T-cell (primary cell): Measurements from ENCODE around the gene TNFSF18. TPM values are rescaled to one million over a fixed set of nuclear protein-coding genes. Genes with fewer than 3 reads are reported as not detected.

Experiments used
- ATAC-seq, 4 experiments: fragments of 200-7000 bp in 3 of 4; fragments of 150-1000 bp in 1 of 4; cut with Tn5 transposase; replicated peaks in 1 of 4; 1 replicate in 3 of 4; 2 replicates in 1 of 4; pipeline ENCODE4 v1.10.0; 2021; ENCODE audit warnings: moderate library complexity in 3 of 4, mild to moderate bottlenecking in 2 of 4, moderate number of reproducible peaks in 1 of 4
- CTCF ChIA-PET, 2 donors: fragments of 300-600 bp; sonication (Branson Sonifier 250); formaldehyde crosslinking; loops; one replicate each; lab custom pipeline; 2022; ENCODE audit warnings: antibody characterized with exemption in 2 of 2; lab: Charles Lee
- POLR2A ChIA-PET, 2 donors: fragments of 300-600 bp; sonication (Branson Sonifier 250); formaldehyde crosslinking; loops; one replicate each; lab custom pipeline; 2022; ENCODE audit warnings: antibody characterized with exemption in 2 of 2; lab: Charles Lee
- DNase-seq, 35 experiments: peaks; one replicate each; pipeline versions ENCODE4 v3.0.0 to v3.0.0-alpha.2; 2013 to 2023
- H3K27ac ChIP-seq: one replicate; pipeline ENCODE4 v1.5.1; 2013; ENCODE audit warnings: low read length
- H3K27me3 ChIP-seq, 2 experiments: replicated peaks in 1 of 2; 1 replicate in 1 of 2; 2 replicates in 1 of 2; pipeline versions ENCODE4 v1.6.1 to v1.7.0; 2013; ENCODE audit warnings: low read length in 1 of 2, mixed read lengths in 1 of 2; ENCODE audit not compliant: control insufficient read depth in 2 of 2, insufficient read depth in 2 of 2; ENCODE audit errors: extremely low read depth in 1 of 2
- H3K36me3 ChIP-seq, 2 donors: 1 replicate in 1 of 2; 2 replicates in 1 of 2; pipeline versions ENCODE4 v1.6.1 to v1.7.0; 2013; ENCODE audit warnings: low read length in 1 of 2; ENCODE audit not compliant: control insufficient read depth in 2 of 2, insufficient read depth in 1 of 2; ENCODE audit errors: extremely low read depth in 1 of 2
- H3K4me1 ChIP-seq, 2 experiments: 1 replicate in 1 of 2; 2 replicates in 1 of 2; pipeline versions ENCODE4 v1.6.1 to v1.7.0; 2013; ENCODE audit warnings: low read length in 2 of 2, mixed read lengths in 1 of 2; ENCODE audit not compliant: insufficient read depth in 2 of 2, control insufficient read depth in 1 of 2; ENCODE audit errors: extremely low read depth in 1 of 2
- H3K4me3 ChIP-seq, 2 donors: 1 replicate in 1 of 2; 2 replicates in 1 of 2; pipeline versions ENCODE4 v1.5.1 to v1.7.0; 2013; ENCODE audit warnings: mild to moderate bottlenecking in 2 of 2, low read length in 1 of 2, moderate library complexity in 1 of 2; ENCODE audit not compliant: control insufficient read depth in 1 of 2; ENCODE audit errors: extremely low read depth in 1 of 2
- H3K9me3 ChIP-seq: 2 replicates; pipeline ENCODE4 v1.7.0; 2013
- H3K27ac Mint-ChIP-seq, 2 donors: one replicate each; pipeline ENCODE4 v1.8.0; 2020 to 2021; ENCODE audit warnings: mild to moderate bottlenecking in 2 of 2, mixed read lengths in 2 of 2
- H3K27me3 Mint-ChIP-seq, 2 donors: one replicate each; pipeline ENCODE4 v1.8.0; 2021 to 2022; ENCODE audit warnings: mixed read lengths in 2 of 2
- H3K36me3 Mint-ChIP-seq: one replicate; pipeline ENCODE4 v1.8.0; 2021; ENCODE audit warnings: mixed read lengths
- H3K4me1 Mint-ChIP-seq, 3 donors: one replicate each; pipeline ENCODE4 v1.8.0; 2020 to 2022; ENCODE audit warnings: mixed read lengths in 3 of 3, mild to moderate bottlenecking in 1 of 3
- H3K4me3 Mint-ChIP-seq, 3 donors: one replicate each; pipeline ENCODE4 v1.8.0; 2020 to 2022; ENCODE audit warnings: mild to moderate bottlenecking in 3 of 3, mixed read lengths in 3 of 3, moderate library complexity in 3 of 3
- H3K9me3 Mint-ChIP-seq, 3 donors: one replicate each; pipeline ENCODE4 v1.8.0; 2020 to 2022; ENCODE audit warnings: mixed read lengths in 3 of 3
- WGBS: methylation state at CpG from one replicate; pipeline ENCODE4 v1.1.5; 2013; ENCODE audit warnings: missing lambda C conversion rate; ENCODE audit not compliant: insufficient coverage; 5-methylcytosine and 5-hydroxymethylcytosine counted together
- total RNA-seq, 35 experiments: library from RNA in 6 of 35; stranded (reverse) in 6 of 35; fragments of 120-200 nt in 1 of 35; gene quantifications; one replicate each; pipeline versions ENCODE4 v1.2.1 to v1.2.4 and lab custom pipeline; 2013 to 2026

Gene TNFSF18
- total RNA-seq, 5 donors from 2014 or later (not counting 1 experiment from before 2014, with no cell fraction given): not detected

GRCh38 chr1:173062150-173062938, 11.6 kb upstream of the TNFSF18 start:
- no peak for DNase-seq
- Histone ChIP-seq H3K27ac (no peak overlapping the region), H3K9me3 (no peaks in the 10 kb centered on the region), H3K4me3 (no peak overlapping the region), H3K4me1 (no peaks in the 10 kb centered on the region), H3K27me3 (no peaks in the 10 kb centered on the region), H3K36me3 (no peaks in the 10 kb centered on the region)
- Mint-ChIP-seq H3K27me3 (no peaks in the 10 kb centered on the region), H3K27ac (no peak overlapping the region), H3K4me3 (no peak overlapping the region), H3K9me3 (no peaks in the 10 kb centered on the region), H3K36me3 (no peaks in the 10 kb centered on the region), H3K4me1 (no peaks in the 10 kb centered on the region)
- no peak for ATAC-seq
- CTCF ChIA-PET: no interaction called here
- POLR2A ChIA-PET: no interaction called here
- no CpG with 5 or more reads among the region's 1 CpG for WGBS

- Histone ChIP-seq H3K4me1 (no peaks in the 10 kb centered on the region), H3K27me3 (no peaks in the 10 kb centered on the region), H3K9me3 (no peaks in the 10 kb centered on the region), H3K4me3 (no peak overlapping the region), H3K27ac (no peak overlapping the region), H3K36me3 (no peaks in the 10 kb centered on the region)
- DNase-seq (no peak), ATAC-seq (no peak)
- no peak overlapping the region for H3K4me3 Mint-ChIP-seq
- ChIA-PET CTCF (no interaction called here), POLR2A (no interaction called here)
- no peaks in the 10 kb centered on the region for H3K9me3 Mint-ChIP-seq
- no CpG with 5 or more reads among the region's 1 CpG for WGBS
- no peaks in the 10 kb centered on the region for H3K4me1 Mint-ChIP-seq
- H3K36me3 Mint-ChIP-seq: no peaks in the 10 kb centered on the region
- no peak overlapping the region for H3K27ac Mint-ChIP-seq
- no peaks in the 10 kb centered on the region for H3K27me3 Mint-ChIP-seq
Observed at GRCh38 chr1:173058556-173058955, 7.8 kb upstream of the TNFSF18 start.

GRCh38 chr1:173057984-173058383, 7.2 kb upstream of the TNFSF18 start:
- no peak for DNase-seq
- Mint-ChIP-seq H3K4me1 (no peaks in the 10 kb centered on the region), H3K4me3 (no peak overlapping the region), H3K27ac (no peak overlapping the region), H3K9me3 (no peaks in the 10 kb centered on the region), H3K27me3 (no peaks in the 10 kb centered on the region), H3K36me3 (no peaks in the 10 kb centered on the region)
- Histone ChIP-seq H3K4me3 (no peak overlapping the region), H3K27ac (no peak overlapping the region), H3K9me3 (no peaks in the 10 kb centered on the region), H3K27me3 (no peaks in the 10 kb centered on the region), H3K36me3 (no peaks in the 10 kb centered on the region), H3K4me1 (no peaks in the 10 kb centered on the region)
- no peak for ATAC-seq
- CTCF ChIA-PET: interaction anchor here in 1 of 2 donors (0.7 kb wide), 1 partner anchor 156 kb away, joined by 3 read pairs; no protein-coding TSS in a partner anchor
- POLR2A ChIA-PET: no interaction called here

GRCh38 chr1:173056365-173056764, 5.6 kb upstream of the TNFSF18 start:
- Mint-ChIP-seq H3K4me1 (no peaks in the 10 kb centered on the region), H3K9me3 (no peaks in the 10 kb centered on the region), H3K4me3 (no peak overlapping the region), H3K27ac (no peak overlapping the region), H3K36me3 (no peaks in the 10 kb centered on the region), H3K27me3 (no peaks in the 10 kb centered on the region)
- ATAC-seq (no peak), DNase-seq (no peak)
- H3K27ac ChIP-seq: no peak overlapping the region
- H3K4me1 ChIP-seq: no peaks in the 10 kb centered on the region
- CTCF ChIA-PET: no interaction called here
- no CpG with 5 or more reads among the region's 1 CpG for WGBS
- POLR2A ChIA-PET: no interaction called here
- H3K9me3 ChIP-seq: no peaks in the 10 kb centered on the region
- no peaks in the 10 kb centered on the region for H3K36me3 ChIP-seq
- H3K4me3 ChIP-seq: no peak overlapping the region
- no peaks in the 10 kb centered on the region for H3K27me3 ChIP-seq

- no peaks in the 10 kb centered on the region for H3K36me3 Mint-ChIP-seq
- no peaks in the 10 kb centered on the region for H3K9me3 Mint-ChIP-seq
Observed at GRCh38 chr1:173052681-173053196, 2.0 kb upstream of the TNFSF18 start.

GRCh38 chr1:173049322-173049633, 1.5 kb downstream of the TNFSF18 start:
- Histone ChIP-seq H3K36me3 (no peaks in the 10 kb centered on the region), H3K4me3 (no peak overlapping the region), H3K4me1 (no peaks in the 10 kb centered on the region), H3K27ac (no peak overlapping the region), H3K27me3 (no peaks in the 10 kb centered on the region), H3K9me3 (no peaks in the 10 kb centered on the region)
- ChIA-PET CTCF (no interaction called here), POLR2A (no interaction called here)
- Mint-ChIP-seq H3K4me1 (peaks cover 5 to 9% (median 6%) of the 10 kb centered on the region in 3 donors), H3K9me3 (no peaks in the 10 kb centered on the region), H3K36me3 (no peaks in the 10 kb centered on the region), H3K27me3 (no peaks in the 10 kb centered on the region), H3K27ac (no peak overlapping the region), H3K4me3 (no peak overlapping the region)
- ATAC-seq (no peak), DNase-seq (no peak)

More at GRCh38 chr1:173052681-173053196, 2.0 kb upstream of the TNFSF18 start:
- ChIA-PET CTCF (no interaction called here), POLR2A (no interaction called here)
- DNase-seq (no peak), ATAC-seq (no peak)
- Histone ChIP-seq H3K4me3 (no peak overlapping the region), H3K36me3 (no peaks in the 10 kb centered on the region), H3K9me3 (no peaks in the 10 kb centered on the region), H3K27ac (no peak overlapping the region), H3K27me3 (no peaks in the 10 kb centered on the region), H3K4me1 (no peaks in the 10 kb centered on the region)
- Mint-ChIP-seq H3K4me1 (peaks cover 5 to 9% (median 6%) of the 10 kb centered on the region in 3 donors), H3K4me3 (no peak overlapping the region), H3K27ac (no peak overlapping the region), H3K27me3 (no peaks in the 10 kb centered on the region)
- WGBS: no CpG with 5 or more reads among the region's 4 CpGs
